Nephron (organoid): ENCODE data around the gene SEC14L2.
A peak's percentile ranks its signal among the peaks of the same experiment; 100 is the strongest.

Source experiments
- H3K27ac Mint-ChIP-seq, 3 experiments: 2 replicates each; pipeline ENCODE4 v1.8.0; 2020; ENCODE audit warnings: mixed read lengths in 3 of 3, mild to moderate bottlenecking in 2 of 3, moderate library complexity in 1 of 3
- H3K27me3 Mint-ChIP-seq: 2 replicates; pipeline ENCODE4 v1.8.0; 2021; ENCODE audit warnings: low read depth, mild to moderate bottlenecking, moderate library complexity, mixed read lengths
- H3K36me3 Mint-ChIP-seq: 2 replicates; pipeline ENCODE4 v1.8.0; 2020; ENCODE audit warnings: low read depth, mixed read lengths
- H3K4me1 Mint-ChIP-seq: 2 replicates; pipeline ENCODE4 v1.8.0; 2020; ENCODE audit warnings: mixed read lengths
- H3K4me3 Mint-ChIP-seq, 3 experiments: 2 replicates each; pipeline ENCODE4 v1.8.0; 2020; ENCODE audit warnings: mild to moderate bottlenecking in 3 of 3, mixed read lengths in 3 of 3, moderate library complexity in 2 of 3
- H3K9me3 Mint-ChIP-seq: 2 replicates; pipeline ENCODE4 v1.8.0; 2020; ENCODE audit warnings: mixed read lengths
- CTCF ChIP-seq, 3 experiments: fragments of 200-600 bp; sonication (generic); IDR thresholded peaks; one replicate each; pipeline ENCODE4 v1.5.0; 2021; ENCODE audit warnings: antibody characterized with exemption in 3 of 3; ENCODE audit not compliant: unreplicated experiment in 3 of 3

Gene SEC14L2

GRCh38 chr22:30424534-30425326 lies 27.9 kb downstream of the SEC14L2 start:
- Mint-ChIP-seq H3K27me3 (no peaks in the 10 kb centered on the region), H3K4me3 (peak overlapping the region; percentile 93 to 95 (median 94)), H3K9me3 (no peaks in the 10 kb centered on the region), H3K27ac (peak overlapping the region; percentile 98 to 100 (median 99)), H3K4me1 (peaks cover 51% of the 10 kb centered on the region), H3K36me3 (peaks cover 8% of the 10 kb centered on the region)
- TF ChIP-seq CTCF (IDR thresholded peaks at IDR 0.05; ENCODE audit: unreplicated experiment in 3 of 3), result no peak

- no peaks in the 10 kb centered on the region for H3K27me3 Mint-ChIP-seq
- H3K4me3 Mint-ChIP-seq, result peak overlapping the region; percentile 86 to 95 (median 94)
- H3K4me1 Mint-ChIP-seq, result peaks cover 50% of the 10 kb centered on the region
- TF ChIP-seq CTCF (IDR thresholded peaks at IDR 0.05; ENCODE audit: unreplicated experiment in 3 of 3), result no peak
- no peaks in the 10 kb centered on the region for H3K9me3 Mint-ChIP-seq
- peaks cover 7% of the 10 kb centered on the region for H3K36me3 Mint-ChIP-seq
- H3K27ac Mint-ChIP-seq, result peak overlapping the region; percentile 86 to 99 (median 91)
These were observed 28.5 kb downstream of the SEC14L2 start for GRCh38 chr22:30425327-30425615.

- peaks cover 44% of the 10 kb centered on the region for H3K4me1 Mint-ChIP-seq
- TF ChIP-seq CTCF (IDR thresholded peaks at IDR 0.05; ENCODE audit: unreplicated experiment in 3 of 3), result no peak
- peaks cover 4% of the 10 kb centered on the region for H3K36me3 Mint-ChIP-seq
- no peaks in the 10 kb centered on the region for H3K9me3 Mint-ChIP-seq
- H3K4me3 Mint-ChIP-seq, result peak within 1 kb of the TSS; percentile 93 to 95 (median 94)
- H3K27me3 Mint-ChIP-seq, result no peaks in the 10 kb centered on the region
- peak within 1 kb of the TSS; percentile 98 to 100 (median 99) for H3K27ac Mint-ChIP-seq
These were observed 29.0 kb downstream of the SEC14L2 start, which contains the start of gene MTFP1 for GRCh38 chr22:30425616-30426387. TSS of gene MTFP1 (plus strand) at chr22:30425768. CDS start at chr22:30425880, 112 bp downstream.

- peak; percentile 42 to 48 (median 46) for TF ChIP-seq CTCF (IDR thresholded peaks at IDR 0.05; ENCODE audit: unreplicated experiment in 3 of 3)
- H3K27me3 Mint-ChIP-seq, result no peaks in the 10 kb centered on the region
- peak overlapping the region; percentile 86 to 95 (median 94) for H3K4me3 Mint-ChIP-seq
- H3K9me3 Mint-ChIP-seq, result no peaks in the 10 kb centered on the region
- H3K36me3 Mint-ChIP-seq, result peaks cover 4% of the 10 kb centered on the region
- peaks cover 38% of the 10 kb centered on the region for H3K4me1 Mint-ChIP-seq
- peak overlapping the region in 2 of 3 experiments; percentile 45 to 69 for H3K27ac Mint-ChIP-seq
These were observed 29.9 kb downstream of the SEC14L2 start for GRCh38 chr22:30426388-30427353.

GRCh38 chr22:30427871-30428270 lies 31.1 kb downstream of the SEC14L2 start:
- Mint-ChIP-seq H3K27me3 (no peaks in the 10 kb centered on the region), H3K9me3 (no peaks in the 10 kb centered on the region), H3K36me3 (peaks cover 4% of the 10 kb centered on the region), H3K4me3 (peak overlapping the region; percentile 44 to 61 (median 57)), H3K27ac (no peak overlapping the region), H3K4me1 (peaks cover 26% of the 10 kb centered on the region)
- TF ChIP-seq CTCF (IDR thresholded peaks at IDR 0.05; ENCODE audit: unreplicated experiment in 3 of 3), result no peak
